ENCODE measurements around the gene MASP2. TPM values are rescaled to one million over a fixed set of nuclear protein-coding genes. Genes with fewer than 3 reads are reported as not detected.
"Not testable (repeated sequence)": the region's sequence is repeated elsewhere in the genome, so short reads cannot be mapped to it uniquely, and the experiment has no call there.

The MASP2 gene
- total RNA-seq: not detected in 2 replicates

- DNase-seq (ENCODE audit: low read depth) (no peak), FAIRE-seq (no peak)
- Histone ChIP-seq H3K27me3 (ENCODE audit: control insufficient read depth, insufficient read depth, low read length) (no peaks in the 10 kb centered on the region), H3K36me3 (ENCODE audit: control insufficient read depth, insufficient read depth, low read length) (no peaks in the 10 kb centered on the region), H3K4me3 (ENCODE audit: low read depth, low read length) (no peak within 1 kb of the TSS)
- no peak for TF ChIP-seq CTCF (IDR thresholded peaks at IDR 0.05; ENCODE audit: insufficient read depth, low read length, severe bottlenecking)
Observed at GRCh38 chr1:11046625-11047365, at the start of gene MASP2. MASP2 (minus strand) TSS chr1:11047239; CDS start chr1:11047207, 32 bp downstream.

GRCh38 chr1:11083784-11084183 is 36.7 kb upstream of the MASP2 start:
- not testable (repeated sequence) for DNase-seq (ENCODE audit: low read depth); FAIRE-seq; H3K4me3 ChIP-seq (ENCODE audit: low read depth, low read length); H3K27me3 ChIP-seq (ENCODE audit: control insufficient read depth, insufficient read depth, low read length)
- peaks cover 18% of the 10 kb centered on the region for H3K36me3 ChIP-seq (ENCODE audit: control insufficient read depth, insufficient read depth, low read length)

- TF ChIP-seq CTCF (IDR thresholded peaks at IDR 0.05; ENCODE audit: insufficient read depth, low read length, severe bottlenecking): no peak
- Histone ChIP-seq H3K27me3 (ENCODE audit: control insufficient read depth, insufficient read depth, low read length) (no peaks in the 10 kb centered on the region), H3K36me3 (ENCODE audit: control insufficient read depth, insufficient read depth, low read length) (peaks cover 17% of the 10 kb centered on the region), H3K4me3 (ENCODE audit: low read depth, low read length) (no peak overlapping the region)
- DNase-seq (ENCODE audit: low read depth) (no peak), FAIRE-seq (no peak)
Observed at GRCh38 chr1:11080931-11081330, 33.9 kb upstream of the MASP2 start.

- TF ChIP-seq CTCF (IDR thresholded peaks at IDR 0.05; ENCODE audit: insufficient read depth, low read length, severe bottlenecking): no peak
- DNase-seq (ENCODE audit: low read depth): no peak
- no peaks in the 10 kb centered on the region for H3K27me3 ChIP-seq (ENCODE audit: control insufficient read depth, insufficient read depth, low read length)
- no peak overlapping the region for H3K4me3 ChIP-seq (ENCODE audit: low read depth, low read length)
- FAIRE-seq: no peak
- peaks cover 22% of the 10 kb centered on the region for H3K36me3 ChIP-seq (ENCODE audit: control insufficient read depth, insufficient read depth, low read length)
Observed at GRCh38 chr1:11078631-11079030, 31.6 kb upstream of the MASP2 start.

GRCh38 chr1:11073398-11073797 is 26.4 kb upstream of the MASP2 start:
- not testable (repeated sequence) for H3K4me3 ChIP-seq (ENCODE audit: low read depth, low read length); FAIRE-seq; DNase-seq (ENCODE audit: low read depth); H3K27me3 ChIP-seq (ENCODE audit: control insufficient read depth, insufficient read depth, low read length)
- peaks cover 31% of the 10 kb centered on the region for H3K36me3 ChIP-seq (ENCODE audit: control insufficient read depth, insufficient read depth, low read length)

- Histone ChIP-seq H3K27me3 (ENCODE audit: control insufficient read depth, insufficient read depth, low read length) (no peaks in the 10 kb centered on the region), H3K36me3 (ENCODE audit: control insufficient read depth, insufficient read depth, low read length) (peaks cover 37% of the 10 kb centered on the region), H3K4me3 (ENCODE audit: low read depth, low read length) (no peak overlapping the region)
- DNase-seq (ENCODE audit: low read depth) (no peak), FAIRE-seq (no peak)
- TF ChIP-seq CTCF (IDR thresholded peaks at IDR 0.05; ENCODE audit: insufficient read depth, low read length, severe bottlenecking): no peak
Observed at GRCh38 chr1:11072216-11072917, 25.3 kb upstream of the MASP2 start.

All from bronchial epithelial cell (primary cell).